ENCODE measurements around the gene PTPRG.

The PTPRG gene

GRCh38 chr3:62169906-62170660 lies 608.7 kb downstream of the PTPRG start:
- DNase-seq = no peak

GRCh38 chr3:62171789-62172188 lies 610.4 kb downstream of the PTPRG start:
- no peak for DNase-seq

- DNase-seq = no peak
Measured at GRCh38 chr3:62172199-62172598, 610.8 kb downstream of the PTPRG start.

- DNase-seq = no peak
Measured at GRCh38 chr3:62173939-62174515, 612.7 kb downstream of the PTPRG start.

- DNase-seq = no peak
Measured at GRCh38 chr3:62175161-62175560, 613.8 kb downstream of the PTPRG start.

GRCh38 chr3:62178032-62178431 lies 616.7 kb downstream of the PTPRG start:
- no peak for DNase-seq

- no peak for DNase-seq
Measured at GRCh38 chr3:62178739-62179600, 617.6 kb downstream of the PTPRG start.

GRCh38 chr3:62180514-62180913 lies 619.1 kb downstream of the PTPRG start:
- DNase-seq = no peak

GRCh38 chr3:62183087-62183486 lies 621.7 kb downstream of the PTPRG start:
- DNase-seq = no peak

GRCh38 chr3:62183969-62184368 lies 622.6 kb downstream of the PTPRG start:
- DNase-seq = no peak

GRCh38 chr3:62184559-62184958 lies 623.2 kb downstream of the PTPRG start:
- no peak for DNase-seq

GRCh38 chr3:62187022-62187431 lies 625.7 kb downstream of the PTPRG start:
- peak; percentile 6 for DNase-seq

GRCh38 chr3:62188681-62189375 lies 627.5 kb downstream of the PTPRG start:
- peak; percentile 64 for DNase-seq

GRCh38 chr3:62189376-62189698 lies 628.0 kb downstream of the PTPRG start:
- no peak for DNase-seq

GRCh38 chr3:62192891-62193290 lies 631.5 kb downstream of the PTPRG start:
- no peak for DNase-seq

GRCh38 chr3:62193586-62194345 lies 632.4 kb downstream of the PTPRG start:
- no peak for DNase-seq

- no peak for DNase-seq
Measured at GRCh38 chr3:62197350-62198012, 636.1 kb downstream of the PTPRG start.

- no peak for DNase-seq
Measured at GRCh38 chr3:62199126-62199525, 637.8 kb downstream of the PTPRG start.

GRCh38 chr3:62201438-62202035 lies 640.2 kb downstream of the PTPRG start:
- peak; percentile 25 for DNase-seq

GRCh38 chr3:62203152-62203551 lies 641.8 kb downstream of the PTPRG start:
- DNase-seq = no peak

GRCh38 chr3:62203561-62203960 lies 642.2 kb downstream of the PTPRG start:
- DNase-seq = no peak

GRCh38 chr3:62207197-62207596 lies 645.8 kb downstream of the PTPRG start:
- no peak for DNase-seq
